Spinal cord (tissue), 10 donors: Measurements from ENCODE around the gene ZBTB44. TPM values are rescaled to one million over a fixed set of nuclear protein-coding genes. Genes with fewer than 3 reads are reported as not detected.
A peak's percentile ranks its signal among the peaks of the same experiment; 100 is the strongest.

Source experiments
- DNase-seq, 6 donors: peaks; one replicate each; pipeline versions ENCODE4 v3.0.0 to v3.0.0-alpha.2; 2013 to 2015; ENCODE audit warnings: low spot score in 6 of 6, low read depth in 4 of 6
- H3K27ac ChIP-seq: one replicate; pipeline ENCODE4 v1.5.1; 2013; ENCODE audit warnings: low read depth, low read length, control low read depth
- H3K27me3 ChIP-seq: one replicate; pipeline ENCODE4 v1.6.1; 2013; ENCODE audit warnings: low read length; ENCODE audit not compliant: control insufficient read depth, insufficient read depth
- H3K36me3 ChIP-seq: one replicate; pipeline ENCODE4 v1.6.1; 2013; ENCODE audit warnings: low read length; ENCODE audit not compliant: control insufficient read depth, insufficient read depth
- H3K4me1 ChIP-seq: one replicate; pipeline ENCODE4 v1.6.1; 2013; ENCODE audit warnings: low read length; ENCODE audit not compliant: control insufficient read depth, insufficient read depth
- H3K4me3 ChIP-seq: one replicate; pipeline ENCODE4 v1.5.1; 2013; ENCODE audit warnings: low read depth, low read length, control low read depth
- H3K9me3 ChIP-seq: one replicate; pipeline ENCODE4 v1.6.1; 2013; ENCODE audit warnings: low read length; ENCODE audit not compliant: control insufficient read depth, insufficient read depth
- WGBS: methylation state at CpG from one replicate; pipeline ENCODE4 v1.1.5; 2013; ENCODE audit warnings: missing lambda C conversion rate; ENCODE audit not compliant: insufficient coverage; 5-methylcytosine and 5-hydroxymethylcytosine counted together
- polyA plus RNA-seq, 2 donors: library from polyadenylated mRNA; unstranded; fragments of 120-200 nt; gene quantifications; one replicate each; pipeline ENCODE4 v1.2.1, GENCODE V29; 2013; ENCODE audit not compliant: insufficient read length in 2 of 2
- total RNA-seq, 2 donors: library from RNA; depleted of rRNA in 1 of 2; stranded (reverse); fragments of 120-200 nt in 1 of 2; fragments of >200 nt in 1 of 2; gene quantifications; one replicate each; pipeline versions ENCODE4 v1.2.3 to v1.2.4, GENCODE V29; 2013 to 2014
- donor health status: healthy.

The ZBTB44 gene
- total and polyA plus RNA-seq, 4 donors = 17.8 to 56.7 (median 29.0) TPM

DNA sequence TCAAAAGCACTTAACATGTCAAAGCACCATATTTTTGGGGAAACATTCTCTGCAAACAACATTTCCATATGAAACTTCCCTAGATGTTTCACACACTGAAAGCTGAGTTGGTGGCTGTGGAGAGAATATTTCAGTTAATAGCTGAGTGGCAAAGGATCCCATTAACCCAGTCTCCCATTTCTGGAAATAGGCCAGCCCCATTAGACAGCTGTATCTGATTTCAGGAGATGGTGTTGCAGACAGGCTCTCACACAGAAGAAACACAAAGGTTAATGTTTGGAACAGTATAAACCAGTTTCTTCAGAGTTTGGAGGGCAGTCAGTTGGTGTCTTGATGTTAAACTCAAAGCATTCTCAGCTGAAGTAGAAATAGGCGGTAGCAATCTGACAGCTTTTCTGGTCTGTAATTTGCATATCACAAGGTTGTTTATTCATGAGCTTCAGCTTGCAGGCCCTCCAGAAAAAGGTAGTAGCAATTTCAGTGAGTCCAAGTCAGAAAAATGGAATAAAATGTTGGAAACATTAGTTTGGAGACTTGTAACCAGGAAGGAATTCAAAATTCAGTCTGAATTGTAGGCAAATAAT, 15.5 kb upstream of the ZBTB44 start:
- Histone ChIP-seq H3K4me1 (no peaks in the 10 kb centered on the region), H3K27ac (no peak overlapping the region), H3K27me3 (no peaks in the 10 kb centered on the region), H3K36me3 (no peaks in the 10 kb centered on the region), H3K9me3 (peaks cover 2% of the 10 kb centered on the region), H3K4me3 (no peak overlapping the region)
- 19% methylated on average over 1 of the region's 1 CpG for WGBS
- peak in 2 of 6 donors; percentile 58 to 64 for DNase-seq

DNA sequence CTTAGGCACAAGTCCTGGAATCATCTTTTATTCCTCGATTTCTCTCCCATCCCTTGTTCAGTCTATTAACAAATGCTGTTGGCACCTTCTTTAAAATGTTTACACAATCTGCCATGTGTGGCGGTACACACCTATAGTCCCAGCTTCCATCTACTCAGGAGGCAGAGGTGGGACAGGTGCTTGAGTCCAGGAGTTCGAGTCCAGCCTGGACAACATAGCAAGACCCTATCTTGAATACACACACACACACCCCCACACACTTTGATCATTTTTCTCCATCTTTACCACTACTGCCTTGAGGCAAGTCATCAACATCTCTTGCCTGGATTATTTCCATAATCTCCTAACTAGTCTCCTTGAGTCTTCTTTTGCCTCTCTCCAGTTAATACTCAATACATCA, 13.7 kb upstream of the ZBTB44 start:
- DNase-seq = no peak
- no peaks in the 10 kb centered on the region for H3K36me3 ChIP-seq
- no peaks in the 10 kb centered on the region for H3K4me1 ChIP-seq
- no peaks in the 10 kb centered on the region for H3K27me3 ChIP-seq
- WGBS = 100% methylated on average over 3 of the region's 3 CpGs
- H3K9me3 ChIP-seq = peaks cover 2% of the 10 kb centered on the region
- H3K4me3 ChIP-seq = no peak overlapping the region
- H3K27ac ChIP-seq = no peak overlapping the region

DNA sequence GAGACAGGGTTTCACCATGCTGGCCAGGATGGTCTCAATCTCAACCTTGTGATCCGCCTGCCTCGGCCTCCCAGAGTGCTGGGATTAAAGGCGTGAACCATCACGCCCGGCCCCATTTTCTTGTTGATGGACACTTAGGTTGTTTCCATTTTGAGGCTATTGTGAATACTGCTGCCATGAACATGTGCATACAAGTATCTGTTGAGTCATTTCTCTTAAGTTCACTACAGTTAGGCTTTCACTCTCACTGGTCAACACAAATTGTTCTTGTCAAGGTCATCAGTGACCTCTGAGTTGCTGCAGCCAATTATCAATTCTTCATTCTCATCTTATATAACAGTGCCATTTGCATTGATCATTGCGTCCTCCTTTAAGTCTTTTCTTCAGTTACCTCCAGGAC, 13.0 kb upstream of the ZBTB44 start:
- WGBS = 100% methylated on average over 6 of the region's 6 CpGs
- Histone ChIP-seq H3K4me1 (no peaks in the 10 kb centered on the region), H3K36me3 (no peaks in the 10 kb centered on the region), H3K4me3 (no peak overlapping the region), H3K9me3 (peaks cover 2% of the 10 kb centered on the region), H3K27ac (no peak overlapping the region), H3K27me3 (no peaks in the 10 kb centered on the region)
- no peak for DNase-seq

DNA sequence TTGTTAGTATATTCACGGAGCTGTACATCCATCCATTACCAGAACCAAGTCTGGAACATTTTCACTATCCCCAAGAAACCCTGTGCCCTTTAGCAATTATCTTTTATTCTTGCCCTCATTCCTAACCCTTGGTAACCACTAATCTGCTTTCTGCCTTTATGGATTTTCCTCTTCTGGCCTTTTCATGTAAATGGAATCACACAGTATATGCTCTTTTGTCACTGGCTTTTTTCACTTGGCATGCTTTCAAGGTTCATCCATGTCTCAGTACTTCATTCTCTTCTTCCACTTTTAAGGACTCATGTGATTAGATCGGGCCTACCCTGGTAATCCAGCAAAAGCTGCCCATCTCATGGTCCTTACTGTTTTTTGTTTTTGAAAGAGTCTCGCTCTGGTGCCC, 11.0 kb upstream of the ZBTB44 start:
- Histone ChIP-seq H3K36me3 (no peaks in the 10 kb centered on the region), H3K4me1 (no peaks in the 10 kb centered on the region), H3K4me3 (no peak overlapping the region), H3K27me3 (no peaks in the 10 kb centered on the region), H3K9me3 (peaks cover 2% of the 10 kb centered on the region), H3K27ac (no peak overlapping the region)
- no peak for DNase-seq
- no CpG with 5 or more reads among the region's 3 CpGs for WGBS

DNA sequence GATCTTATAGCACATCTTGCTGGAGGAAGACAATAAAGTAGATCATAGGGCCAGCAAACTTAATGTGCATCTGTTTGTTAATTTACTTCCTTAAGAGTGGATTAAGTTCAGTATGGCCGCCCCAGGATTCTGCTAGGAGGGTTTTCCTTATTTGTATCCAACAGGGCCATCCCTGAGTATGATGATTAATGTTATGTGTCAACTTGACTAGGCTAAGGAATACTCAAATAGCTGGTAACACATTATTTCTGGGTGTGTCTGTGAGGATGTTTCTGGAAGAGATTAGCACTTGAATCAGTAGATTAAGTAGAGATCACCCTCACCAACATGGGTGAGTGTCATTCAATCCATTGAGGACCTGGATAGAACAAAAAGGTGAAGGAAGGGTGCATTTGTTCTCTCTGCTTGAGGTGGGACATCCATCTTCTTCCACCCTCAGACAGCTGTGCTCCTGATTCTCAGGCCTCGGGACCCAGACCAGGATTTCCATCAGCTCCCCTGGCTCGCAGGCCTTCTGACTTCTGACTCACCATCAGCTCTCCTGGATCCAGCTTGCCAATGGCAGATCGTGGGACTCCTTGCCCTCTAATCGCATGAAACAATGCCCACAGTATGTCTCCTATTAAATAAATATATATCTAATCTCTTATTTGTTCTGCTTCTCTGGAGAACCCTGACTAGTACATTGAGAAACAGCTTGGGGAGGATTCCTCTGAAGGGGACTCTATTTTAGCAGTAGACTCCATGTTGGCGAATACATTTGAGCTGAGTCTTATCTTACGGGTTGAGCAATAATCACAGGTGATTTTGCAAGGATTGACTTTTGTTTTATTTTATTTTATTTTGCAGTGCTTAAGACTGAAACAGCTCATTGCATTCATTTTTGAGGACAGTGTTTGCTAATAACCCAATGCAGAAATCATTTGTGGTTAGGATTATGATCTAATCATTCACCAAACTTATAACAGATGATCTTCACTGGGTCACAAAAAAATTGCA, 9.0 kb upstream of the ZBTB44 start:
- 76% methylated on average over 2 of the region's 7 CpGs for WGBS
- H3K27me3 ChIP-seq = no peaks in the 10 kb centered on the region
- no peaks in the 10 kb centered on the region for H3K36me3 ChIP-seq

DNA sequence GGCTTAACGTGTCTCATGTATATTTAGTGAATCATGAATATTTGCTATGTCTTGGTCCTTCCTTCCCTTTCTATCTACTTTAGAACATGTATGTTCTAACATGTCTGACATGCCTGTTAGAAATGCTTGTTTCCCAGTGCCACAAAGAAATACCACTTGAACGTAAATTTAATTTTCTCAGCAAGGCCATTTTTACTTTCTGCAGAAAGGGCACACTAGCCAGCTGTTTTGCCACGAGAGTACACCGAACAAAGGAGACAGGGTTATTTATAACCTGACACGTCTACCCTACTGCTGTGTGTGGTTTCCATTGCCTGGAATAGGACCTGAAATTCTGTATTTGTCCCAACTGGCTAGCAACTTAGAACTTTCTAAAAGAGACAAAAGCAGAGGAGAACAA, 7.4 kb upstream of the ZBTB44 start:
- no peak for DNase-seq
- Histone ChIP-seq H3K27me3 (no peaks in the 10 kb centered on the region), H3K36me3 (no peaks in the 10 kb centered on the region), H3K4me3 (no peak overlapping the region), H3K9me3 (no peaks in the 10 kb centered on the region), H3K4me1 (no peaks in the 10 kb centered on the region), H3K27ac (no peak overlapping the region)
- 94% methylated on average over 3 of the region's 5 CpGs for WGBS

More for the DNA sequence above, 9.0 kb upstream of the ZBTB44 start:
- Histone ChIP-seq H3K9me3 (peaks cover 2% of the 10 kb centered on the region), H3K27ac (no peak overlapping the region), H3K4me3 (no peak overlapping the region), H3K4me1 (no peaks in the 10 kb centered on the region)
- no peak for DNase-seq

DNA sequence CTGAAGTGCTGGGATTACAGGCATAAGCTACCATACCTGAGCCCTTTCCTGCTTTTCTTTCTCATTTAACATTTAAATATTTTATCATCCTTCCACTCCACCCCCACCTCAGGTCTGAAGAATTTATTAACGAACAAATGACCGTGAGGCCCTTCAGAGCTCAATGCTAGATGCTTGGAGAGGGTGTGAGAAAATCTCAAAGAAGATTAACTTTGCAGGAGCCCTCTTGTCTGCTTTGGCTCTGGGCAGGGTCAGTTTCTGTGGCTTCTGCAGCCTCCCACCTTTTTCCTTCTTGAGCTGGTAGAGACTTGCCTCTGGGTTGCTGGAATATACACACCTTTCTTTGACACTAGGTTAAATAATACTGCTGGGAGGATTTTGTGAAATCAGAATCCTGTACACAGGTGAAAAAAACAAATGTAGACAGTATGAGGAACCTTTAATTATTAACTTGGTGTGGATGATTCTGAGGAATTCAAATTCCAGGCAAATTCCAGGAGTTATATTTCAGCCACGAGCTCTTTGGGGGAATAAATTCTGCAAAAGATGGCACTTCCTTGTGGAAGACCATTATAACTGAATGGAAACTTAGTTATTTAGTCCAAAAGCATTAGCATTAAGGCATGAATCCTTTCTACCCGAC, 3.4 kb upstream of the ZBTB44 start:
- H3K27me3 ChIP-seq = no peaks in the 10 kb centered on the region

DNA sequence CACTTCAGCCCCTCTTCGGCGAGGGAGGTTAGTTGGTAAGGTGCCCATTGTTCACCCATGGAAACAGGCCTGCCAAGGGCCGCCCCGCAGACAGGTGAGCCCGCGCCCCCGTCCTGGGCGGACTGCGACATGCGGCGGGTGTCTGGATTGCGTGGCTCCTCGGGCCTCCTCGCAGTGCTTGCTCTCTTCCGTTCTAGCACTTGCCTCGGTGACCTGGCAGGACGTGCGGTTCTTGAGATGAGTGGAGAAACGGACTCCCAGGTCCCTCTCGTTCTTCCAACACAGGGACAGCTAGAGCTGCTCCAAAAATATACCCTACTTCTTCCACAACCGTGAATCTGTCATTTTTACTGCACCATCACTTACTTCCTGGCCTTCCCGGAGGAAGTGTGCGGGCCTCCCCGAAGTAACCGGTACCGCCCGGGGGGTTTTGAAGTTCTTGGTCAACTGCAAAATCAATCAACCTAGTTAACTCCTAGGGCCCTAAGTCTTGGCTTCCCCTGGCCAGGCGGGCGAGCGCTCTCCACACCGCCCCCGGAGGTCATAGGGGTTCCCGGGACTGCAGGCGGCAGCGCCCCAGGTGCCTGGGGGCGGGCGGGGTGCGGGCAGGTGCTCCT, 745 bp upstream of the ZBTB44 start:
- Histone ChIP-seq H3K4me1 (peaks cover 10% of the 10 kb centered on the region), H3K4me3 (peak overlapping the region; percentile 60), H3K27me3 (no peaks in the 10 kb centered on the region), H3K36me3 (no peaks in the 10 kb centered on the region), H3K27ac (no peak overlapping the region), H3K9me3 (no peaks in the 10 kb centered on the region)
- DNase-seq = peak in 2 of 6 donors; percentile 3 to 6
- 24% methylated on average over 37 of the region's 38 CpGs for WGBS

More for the DNA sequence above, 3.4 kb upstream of the ZBTB44 start:
- no CpG with 5 or more reads among the region's 4 CpGs for WGBS
- no peaks in the 10 kb centered on the region for H3K36me3 ChIP-seq
- no peaks in the 10 kb centered on the region for H3K9me3 ChIP-seq
- no peak for DNase-seq
- no peak overlapping the region for H3K4me3 ChIP-seq
- H3K27ac ChIP-seq = no peak overlapping the region
- peaks cover 10% of the 10 kb centered on the region for H3K4me1 ChIP-seq

DNA sequence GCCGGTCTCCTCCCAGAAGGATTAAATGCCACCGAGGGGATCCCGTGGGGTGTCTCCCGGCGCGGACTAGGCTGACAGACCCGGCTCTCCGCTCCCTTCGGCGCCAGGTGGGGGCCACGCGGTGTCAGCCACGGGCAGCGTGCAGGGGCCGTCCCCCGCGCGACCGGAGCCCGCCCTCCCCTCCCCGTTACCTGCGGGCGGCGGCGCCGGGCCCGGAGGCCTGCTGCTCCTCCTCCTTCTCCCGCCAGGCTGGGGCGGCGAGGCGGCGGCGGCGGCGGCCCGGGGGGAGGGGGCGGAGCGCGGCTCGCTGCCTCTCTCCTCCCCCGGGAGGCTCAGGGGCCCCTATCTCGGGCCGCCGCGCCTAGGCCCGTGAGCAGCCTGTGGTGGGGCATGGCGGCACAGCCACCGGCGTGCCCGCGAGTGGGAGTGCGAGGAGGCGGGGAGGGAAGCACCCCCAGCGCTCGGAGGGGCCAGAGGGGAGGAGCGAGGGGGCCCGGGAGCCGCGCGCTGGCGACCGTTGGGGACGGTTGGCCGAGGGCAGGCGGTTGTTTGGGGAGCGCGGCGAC, 450 bp downstream of the ZBTB44 start:
- DNase-seq = peak in 2 of 6 donors; percentile 6 to 33
- 0% methylated on average over 59 of the region's 68 CpGs for WGBS
- peak overlapping the region; percentile 40 for H3K27ac ChIP-seq

More for the DNA sequence above, 450 bp downstream of the ZBTB44 start:
- Histone ChIP-seq H3K36me3 (no peaks in the 10 kb centered on the region), H3K4me1 (peaks cover 10% of the 10 kb centered on the region), H3K27me3 (no peaks in the 10 kb centered on the region), H3K9me3 (no peaks in the 10 kb centered on the region), H3K4me3 (peak overlapping the region; percentile 74)
